Brain pericyte (primary cell): Measurements from ENCODE around the gene ZNF521.

Experiments used
- DNase-seq: peaks from one replicate; pipeline ENCODE4 v3.0.0-alpha.2; 2012; ENCODE audit warnings: low read depth, low spot score

ZNF521 gene

DNA sequence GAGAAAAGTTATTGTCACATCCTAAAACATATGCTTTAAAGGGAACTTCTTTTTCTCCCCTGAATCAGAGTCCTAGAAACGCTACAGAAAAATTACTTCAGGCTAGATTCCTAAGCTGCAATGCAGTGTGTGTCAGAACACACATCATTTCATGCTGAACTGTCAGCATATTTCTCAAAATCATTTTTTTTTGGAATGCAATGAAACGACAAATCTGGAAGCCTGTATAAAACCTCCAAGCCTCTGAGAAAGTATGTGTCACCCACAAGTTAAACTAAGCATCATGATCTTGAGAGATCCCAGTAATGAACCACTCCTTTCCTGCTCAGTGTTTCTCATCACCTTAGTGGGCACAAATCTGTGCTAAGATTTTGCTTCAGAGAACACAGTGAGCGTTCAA lies 276.2 kb downstream of the ZNF521 start:
- no peak for DNase-seq

DNA sequence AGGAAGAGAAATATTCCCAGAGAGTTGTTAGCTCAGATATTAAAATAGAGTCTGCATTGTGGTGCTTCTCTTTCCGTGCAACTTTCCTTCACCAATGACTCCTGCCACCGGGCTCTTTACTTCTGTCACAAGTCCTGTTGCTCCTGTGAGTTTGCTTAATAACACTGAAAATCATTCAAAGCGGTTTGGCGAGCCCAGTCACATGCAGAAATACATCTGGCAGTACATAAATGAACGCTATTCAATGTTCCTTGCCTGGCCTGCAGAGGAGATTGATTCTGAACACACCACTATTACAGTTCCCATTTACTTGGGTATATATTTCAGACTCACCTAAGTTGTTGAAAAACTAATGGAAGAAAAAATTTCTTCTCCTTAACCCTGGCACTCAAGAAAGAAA lies 276.6 kb downstream of the ZNF521 start:
- DNase-seq, result no peak

DNA sequence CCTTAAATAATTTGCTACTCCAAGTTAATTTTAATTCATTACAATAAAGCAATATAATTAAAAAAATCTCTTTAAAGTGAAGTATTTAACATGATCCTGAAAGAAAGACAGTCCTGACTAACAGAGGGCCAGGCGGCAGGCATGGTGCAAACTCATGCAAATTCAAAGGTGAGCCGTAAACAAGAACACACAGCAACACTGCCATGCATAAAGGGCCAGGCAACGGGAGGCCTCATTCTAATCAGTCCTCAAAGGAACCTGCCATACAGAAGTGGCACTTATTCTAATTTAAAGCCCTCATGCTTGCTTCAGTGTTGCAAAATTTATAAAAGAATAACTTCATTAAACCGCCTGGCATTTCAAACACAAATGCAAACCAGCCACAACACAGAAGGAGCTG lies 277.0 kb downstream of the ZNF521 start:
- DNase-seq, result no peak

DNA sequence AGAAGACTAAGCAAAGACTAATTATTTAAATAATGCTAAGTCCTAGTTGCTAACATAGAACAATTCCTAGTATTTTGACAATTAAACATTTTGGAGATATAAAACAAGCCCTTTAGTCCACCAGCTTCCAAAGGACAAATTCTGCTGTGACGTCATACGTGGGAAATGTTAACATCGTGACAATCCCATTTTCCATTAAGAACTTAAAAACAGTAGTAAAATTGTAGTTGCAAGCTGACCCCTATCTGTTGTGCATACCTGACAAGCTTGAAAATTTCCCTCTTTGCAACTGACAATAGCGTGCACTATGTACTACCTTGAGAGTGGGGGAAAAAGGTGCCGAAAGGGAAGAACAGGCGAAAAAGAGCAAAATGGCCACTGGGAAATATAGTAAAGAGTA lies 279.8 kb downstream of the ZNF521 start:
- no peak for DNase-seq

DNA sequence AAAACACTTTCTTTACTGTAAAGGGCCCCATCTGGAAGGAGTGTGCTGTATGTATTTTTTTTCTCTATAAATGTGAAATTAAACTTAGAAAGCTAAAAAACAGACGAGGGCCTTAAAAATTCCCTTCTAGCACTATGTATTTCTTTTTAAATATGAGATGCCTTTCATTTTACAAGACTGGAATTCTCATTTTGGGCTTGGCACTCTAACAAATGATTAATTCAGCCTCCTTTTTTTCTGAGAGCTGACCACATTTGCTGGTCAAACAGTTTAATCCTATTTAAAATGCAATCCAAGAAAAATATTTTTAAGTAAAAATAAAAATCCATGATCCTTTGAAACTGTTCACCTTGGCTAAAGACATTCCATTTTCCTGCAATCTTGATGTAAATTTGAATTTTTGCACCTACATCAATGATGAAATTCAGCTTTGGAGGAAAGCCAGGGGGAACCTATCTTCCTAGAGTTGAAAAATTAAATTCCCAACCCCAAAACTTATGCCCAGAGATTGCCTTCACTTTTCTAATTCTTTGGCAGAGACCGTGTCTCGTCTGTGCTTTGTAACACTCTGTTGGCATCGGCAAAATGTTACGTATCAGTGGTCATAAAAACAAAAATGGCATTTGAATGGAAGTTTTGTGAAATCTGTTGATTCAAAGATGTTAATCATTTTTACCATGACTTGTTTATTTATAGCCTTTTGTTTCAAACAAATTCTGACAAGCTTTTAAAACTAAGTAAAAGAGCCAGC lies 284.5 kb downstream of the ZNF521 start:
- no peak for DNase-seq

DNA sequence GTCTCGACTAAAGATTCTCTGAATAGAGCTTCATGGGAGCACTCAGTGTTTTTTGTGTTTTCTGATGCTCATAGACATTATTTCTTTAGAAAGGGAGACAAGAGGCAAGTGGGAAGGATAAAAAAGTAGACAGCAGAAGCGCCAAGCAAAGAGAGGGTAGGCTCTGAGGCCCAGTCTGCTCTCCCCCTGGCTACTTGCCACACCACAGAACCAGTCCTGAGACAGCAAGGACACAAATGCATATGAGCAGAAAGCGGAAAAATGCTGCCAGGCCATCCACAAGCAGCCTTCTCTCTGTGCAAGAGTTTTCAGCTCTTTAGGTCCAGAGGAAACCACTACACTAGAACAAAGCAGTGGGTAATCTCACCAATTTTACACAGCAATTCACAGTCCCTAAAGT lies 285.4 kb downstream of the ZNF521 start:
- no peak for DNase-seq

DNA sequence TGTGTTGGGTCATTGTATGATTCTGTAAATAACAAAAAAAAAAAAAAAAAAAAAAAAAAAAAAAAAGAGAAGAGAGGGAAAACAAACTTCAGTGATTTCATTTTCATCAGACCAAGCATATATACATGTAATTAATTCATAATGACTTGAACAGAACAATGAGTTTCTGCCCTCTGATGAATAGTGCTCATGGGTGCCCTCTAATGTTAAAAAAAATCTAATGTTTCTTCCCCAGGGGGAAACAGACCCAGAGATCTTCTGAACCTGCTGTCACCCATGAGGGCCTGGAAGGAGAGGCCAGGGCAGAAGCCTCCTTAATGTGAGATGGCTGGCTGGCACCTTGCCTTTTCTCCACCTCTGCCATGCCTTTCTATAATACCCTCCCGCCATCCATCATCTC lies 289.2 kb downstream of the ZNF521 start:
- no peak for DNase-seq

DNA sequence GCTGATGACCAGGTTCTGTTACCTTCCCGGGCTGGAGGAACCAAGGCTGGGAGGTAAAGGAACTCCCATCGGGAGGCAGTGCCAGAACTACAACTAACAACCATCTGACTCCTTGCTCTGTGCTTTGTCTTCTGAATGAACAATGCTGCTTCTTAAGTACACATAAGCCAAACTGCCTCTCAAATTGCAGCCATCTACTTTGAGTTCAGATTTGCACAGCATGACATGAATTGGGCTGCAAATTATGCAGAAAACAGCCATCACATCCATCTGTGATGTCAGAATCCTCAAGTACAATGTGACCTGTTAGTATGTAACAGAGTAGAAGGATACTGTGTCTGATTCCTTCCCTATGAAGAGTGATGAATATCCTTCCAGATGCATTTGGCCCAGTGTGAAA lies 290.6 kb downstream of the ZNF521 start:
- no peak for DNase-seq

DNA sequence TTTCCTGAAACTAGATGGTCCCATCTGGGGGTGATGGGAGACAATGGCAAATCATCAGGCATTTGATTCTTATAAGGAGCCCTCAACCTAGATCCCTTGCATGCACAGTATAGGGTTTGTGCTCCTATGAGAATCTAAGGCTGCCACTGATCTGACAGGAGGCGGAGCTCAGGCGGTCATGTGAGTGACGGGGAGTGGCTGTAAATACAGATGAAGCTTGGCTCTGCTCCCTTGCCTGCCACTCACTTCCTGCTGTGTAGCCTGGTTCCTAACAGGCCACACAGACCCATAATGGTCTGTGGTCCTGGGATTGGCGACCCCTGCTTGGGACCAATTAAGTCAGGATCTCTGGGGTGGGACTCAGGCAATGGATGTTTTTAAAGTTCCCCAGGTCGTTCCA lies 293.4 kb downstream of the ZNF521 start:
- DNase-seq, result no peak

DNA sequence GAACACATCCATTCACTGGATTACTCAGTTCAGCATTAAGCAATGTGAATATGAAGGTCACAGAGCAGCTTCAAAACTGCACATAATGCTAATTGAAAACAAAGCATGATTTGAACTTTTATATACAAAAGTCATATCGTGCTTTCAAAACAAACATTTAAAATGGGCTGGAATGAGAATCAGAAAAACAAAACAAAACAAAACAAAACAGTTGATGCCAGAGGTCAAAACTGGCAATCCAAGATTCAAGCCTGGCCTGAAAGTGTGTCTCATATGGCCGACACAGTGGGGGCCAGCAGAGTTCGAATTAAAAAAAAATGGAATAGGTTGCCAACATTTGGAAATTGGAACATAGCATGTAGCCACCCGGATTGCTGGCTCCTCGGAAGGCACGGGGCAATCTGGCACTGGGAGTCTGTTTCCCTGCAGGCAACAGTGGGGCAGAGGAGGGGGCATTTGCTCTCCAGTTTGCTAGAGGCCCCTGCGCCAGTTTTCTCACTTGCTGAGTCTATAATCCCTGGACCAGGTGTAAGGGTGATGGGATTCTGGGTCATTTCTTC lies 294.4 kb downstream of the ZNF521 start:
- DNase-seq, result peak; percentile 2

DNA sequence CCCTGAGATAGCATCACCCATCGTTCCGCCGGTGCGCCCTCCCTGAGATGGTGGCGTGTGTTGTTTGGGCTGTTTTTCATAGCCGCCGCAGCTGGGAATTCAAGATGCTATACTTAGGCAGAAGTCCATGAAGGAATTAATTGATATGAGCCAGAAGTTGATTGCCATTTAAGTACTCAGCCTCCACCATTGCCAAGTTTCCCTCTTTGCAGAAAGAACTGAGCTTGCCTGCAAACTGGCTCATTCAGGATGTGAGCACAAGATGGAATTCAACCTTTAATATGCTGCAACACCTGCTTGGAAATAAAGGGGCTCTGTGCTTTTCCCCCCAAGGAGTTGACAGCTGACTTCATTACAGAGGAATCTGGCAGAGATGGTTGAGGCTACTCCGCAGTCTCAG lies 295.5 kb downstream of the ZNF521 start:
- no peak for DNase-seq

DNA sequence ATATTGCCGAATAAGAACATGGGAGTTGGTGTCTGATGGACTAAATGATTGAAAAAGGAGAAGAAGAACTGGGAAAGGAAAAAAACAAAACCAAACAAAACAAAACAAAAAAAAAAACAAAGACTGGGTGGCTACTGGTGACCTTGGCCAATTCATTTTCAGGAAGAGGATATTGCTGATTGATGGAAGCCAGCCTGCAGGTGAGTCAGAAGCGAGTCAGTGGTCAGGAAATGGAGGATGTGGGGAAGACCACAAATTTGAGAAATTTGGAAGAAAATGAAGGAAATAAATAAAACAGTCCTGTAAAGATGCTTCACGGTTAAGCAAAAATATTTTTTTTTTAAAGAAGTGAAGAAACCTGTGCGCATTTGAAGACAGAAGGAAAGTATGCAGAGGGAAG lies 296.9 kb downstream of the ZNF521 start:
- DNase-seq, result no peak

DNA sequence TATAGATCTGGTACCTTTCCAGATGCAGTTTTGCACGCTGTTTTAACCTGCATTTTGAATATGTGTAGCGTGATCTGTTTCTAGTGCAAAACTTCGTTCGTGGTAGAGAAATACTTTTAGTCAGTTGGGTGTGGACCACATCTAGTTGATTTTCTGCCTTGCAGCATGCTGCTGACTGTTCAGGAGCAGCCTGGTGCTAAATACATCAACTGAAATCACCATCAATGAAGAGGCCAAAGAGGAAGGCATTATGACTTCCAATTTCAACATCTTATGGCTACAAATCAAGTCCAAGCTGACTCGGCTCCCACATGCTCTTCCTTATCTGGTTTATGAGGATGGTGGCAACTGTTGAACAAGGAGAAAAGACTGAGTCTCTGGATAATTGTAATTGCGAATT lies 298.5 kb downstream of the ZNF521 start:
- no peak for DNase-seq

DNA sequence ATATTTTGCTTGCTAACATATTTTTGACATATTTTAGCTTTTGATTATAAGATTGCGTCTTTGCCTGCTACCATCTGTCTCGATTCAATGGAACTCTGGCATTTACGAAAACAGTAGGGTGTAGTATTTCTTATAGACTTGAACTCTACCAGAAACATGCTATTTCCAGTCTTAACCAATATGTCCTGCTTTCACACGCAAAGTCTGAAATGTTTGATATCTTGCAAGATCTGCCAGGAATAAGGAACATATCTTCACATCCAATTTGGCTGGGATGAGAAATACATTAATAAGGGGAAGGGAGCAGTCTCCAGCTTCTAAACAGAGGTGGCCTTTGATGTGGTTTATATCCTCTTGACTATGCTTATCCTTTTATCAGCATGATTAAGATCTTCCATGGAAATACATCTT lies 299.4 kb downstream of the ZNF521 start:
- DNase-seq, result no peak

DNA sequence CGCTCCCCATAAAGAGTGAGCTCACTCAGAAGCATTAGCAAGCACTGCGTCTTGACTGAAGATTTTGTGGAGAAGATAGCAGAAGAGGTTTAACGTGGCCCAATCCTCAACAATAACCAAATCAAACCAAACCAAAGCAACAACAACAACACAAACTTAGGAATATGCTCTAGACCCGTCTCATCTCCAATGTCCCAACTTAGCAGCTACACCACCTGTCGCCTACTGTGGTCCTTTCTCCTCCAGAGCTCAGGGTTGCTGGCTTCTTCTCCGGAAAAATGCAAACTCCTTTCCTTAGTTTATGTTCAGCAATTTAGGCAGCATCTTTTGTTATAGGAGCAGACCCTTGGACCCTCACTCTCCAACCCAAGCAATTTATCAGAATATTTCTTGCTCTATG lies 301.4 kb downstream of the ZNF521 start:
- DNase-seq, result no peak

DNA sequence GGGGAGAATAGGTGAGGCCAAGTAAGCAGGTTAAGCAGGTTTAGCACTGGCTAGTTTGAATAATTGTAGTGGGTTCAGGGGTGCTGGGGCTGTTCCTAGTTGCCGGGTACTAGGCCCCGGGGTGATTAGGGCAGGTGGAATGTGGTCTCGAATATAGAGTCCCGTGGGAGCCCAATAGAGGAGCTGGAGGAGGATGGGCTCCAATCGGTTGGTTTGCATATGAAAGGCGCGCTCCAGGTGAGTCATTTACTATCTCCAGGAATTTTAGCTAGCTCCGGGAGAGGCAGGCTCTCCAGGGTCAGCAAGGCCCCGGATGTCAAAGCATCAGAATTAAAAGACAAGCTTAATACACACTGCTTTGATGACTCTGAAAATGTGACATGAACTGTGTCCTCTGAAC lies 304.0 kb downstream of the ZNF521 start:
- DNase-seq, result no peak

DNA sequence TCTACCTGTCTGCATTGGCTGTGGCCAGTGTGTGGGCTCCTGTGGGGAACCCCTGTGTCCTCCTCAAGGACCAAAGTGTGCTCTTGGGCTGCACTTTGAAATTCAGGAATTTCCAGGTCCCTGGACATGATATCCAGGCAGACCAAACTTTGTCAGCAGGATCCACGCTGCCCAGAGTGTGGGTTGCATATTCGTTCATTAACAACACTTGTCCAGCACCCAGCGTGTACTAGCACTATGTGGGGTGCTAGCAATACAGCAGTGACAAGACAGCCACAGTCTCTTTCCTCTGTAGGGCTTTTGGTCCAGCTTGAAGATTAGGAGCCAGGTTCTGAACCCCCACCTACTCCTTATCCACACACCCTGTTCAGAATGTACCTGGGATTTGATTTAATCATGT lies 304.5 kb downstream of the ZNF521 start:
- DNase-seq, result no peak

DNA sequence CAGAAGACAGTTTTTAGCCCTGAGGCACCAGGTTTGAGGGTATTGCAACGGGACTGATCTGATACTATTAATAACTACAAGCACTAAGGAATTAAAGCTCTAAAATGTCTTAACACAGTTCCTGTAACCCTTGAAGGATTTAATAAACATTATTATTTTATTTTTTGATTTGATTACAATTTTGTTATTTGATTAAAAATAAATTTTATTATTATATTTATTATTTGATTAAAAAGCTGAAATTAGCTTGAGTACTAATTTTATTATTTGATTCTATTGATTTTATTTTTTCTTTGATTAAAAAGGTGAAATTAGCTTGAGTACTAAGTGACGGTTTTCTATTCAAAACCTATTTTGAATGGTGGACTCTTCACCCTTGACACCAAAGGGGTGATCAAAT lies 307.3 kb downstream of the ZNF521 start:
- no peak for DNase-seq

DNA sequence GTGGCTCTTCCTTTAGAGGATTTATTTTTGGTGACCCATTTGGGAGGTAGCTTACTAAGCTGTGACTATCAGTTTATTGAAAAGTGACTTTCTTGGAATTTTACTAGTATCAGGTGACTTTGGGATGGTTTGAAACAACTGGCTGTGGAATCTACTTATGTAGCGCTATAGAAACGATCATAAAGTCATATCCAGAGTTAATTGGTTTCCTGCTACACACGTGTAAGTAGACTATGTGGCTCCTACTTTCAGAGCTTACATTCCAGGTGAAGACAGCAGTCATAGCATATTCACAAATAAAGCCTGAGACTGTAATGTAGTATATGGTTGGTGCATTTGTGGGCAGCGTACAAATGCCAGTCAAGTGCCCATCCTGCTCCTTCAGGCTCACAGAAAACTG lies 308.9 kb downstream of the ZNF521 start:
- DNase-seq, result no peak

DNA sequence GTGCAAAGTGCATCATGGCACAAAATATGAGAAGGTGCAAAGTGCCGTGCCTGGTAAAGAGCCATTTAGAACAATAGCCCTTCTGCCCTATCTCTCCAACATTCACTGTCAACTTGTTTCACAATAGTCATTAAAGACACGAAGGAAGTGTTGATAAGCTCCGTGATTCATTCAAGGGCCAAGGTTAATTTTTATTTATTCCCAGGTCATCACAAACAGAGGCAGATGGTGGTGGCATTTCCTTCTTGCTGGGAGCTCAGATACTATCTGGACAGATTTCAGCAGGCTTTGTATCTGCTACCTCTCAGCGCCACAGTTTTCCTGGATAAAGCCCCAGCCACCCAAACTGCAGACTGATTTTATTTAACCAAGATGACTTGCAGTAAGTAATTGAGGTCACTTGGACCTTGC lies 309.3 kb downstream of the ZNF521 start:
- DNase-seq, result no peak

DNA sequence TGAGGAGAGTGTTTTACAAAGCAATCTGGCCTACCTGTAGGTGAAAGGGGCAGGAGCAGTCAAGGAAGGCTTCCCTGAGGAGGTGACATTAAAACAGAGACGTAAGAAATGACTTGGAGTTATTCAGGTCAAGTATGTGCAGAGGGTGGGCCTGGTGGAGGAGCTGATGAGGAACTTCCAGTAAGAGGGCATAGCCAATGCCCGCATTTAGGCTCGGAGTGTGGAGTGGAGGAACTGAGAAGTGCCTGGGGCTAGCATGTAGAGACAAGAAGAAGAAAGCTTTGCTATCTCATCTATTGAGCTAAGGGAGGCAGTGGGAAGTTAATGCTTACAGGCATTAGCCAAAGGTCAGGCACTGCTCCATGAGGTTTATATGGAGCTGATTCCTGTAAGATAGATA lies 312.2 kb downstream of the ZNF521 start:
- no peak for DNase-seq

DNA sequence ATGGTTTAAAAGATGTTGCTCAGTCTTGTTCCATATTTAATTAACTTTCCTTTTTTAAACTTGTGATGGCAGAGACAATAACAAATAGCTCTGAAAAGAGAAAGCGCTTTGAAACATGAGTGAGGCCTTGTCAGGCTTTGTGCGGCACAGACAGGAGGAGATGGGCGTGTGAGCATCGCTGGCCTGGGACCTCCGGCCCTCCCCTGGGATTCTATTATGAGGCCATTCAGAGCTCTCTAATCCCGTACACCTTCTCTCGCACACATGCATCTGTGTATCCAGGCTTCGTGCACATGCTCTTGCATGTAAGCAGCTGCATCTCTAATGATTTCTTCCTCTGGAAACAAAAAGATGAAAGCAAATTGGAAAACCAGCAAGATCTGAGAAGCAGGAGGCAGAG lies 313.7 kb downstream of the ZNF521 start:
- DNase-seq, result no peak

DNA sequence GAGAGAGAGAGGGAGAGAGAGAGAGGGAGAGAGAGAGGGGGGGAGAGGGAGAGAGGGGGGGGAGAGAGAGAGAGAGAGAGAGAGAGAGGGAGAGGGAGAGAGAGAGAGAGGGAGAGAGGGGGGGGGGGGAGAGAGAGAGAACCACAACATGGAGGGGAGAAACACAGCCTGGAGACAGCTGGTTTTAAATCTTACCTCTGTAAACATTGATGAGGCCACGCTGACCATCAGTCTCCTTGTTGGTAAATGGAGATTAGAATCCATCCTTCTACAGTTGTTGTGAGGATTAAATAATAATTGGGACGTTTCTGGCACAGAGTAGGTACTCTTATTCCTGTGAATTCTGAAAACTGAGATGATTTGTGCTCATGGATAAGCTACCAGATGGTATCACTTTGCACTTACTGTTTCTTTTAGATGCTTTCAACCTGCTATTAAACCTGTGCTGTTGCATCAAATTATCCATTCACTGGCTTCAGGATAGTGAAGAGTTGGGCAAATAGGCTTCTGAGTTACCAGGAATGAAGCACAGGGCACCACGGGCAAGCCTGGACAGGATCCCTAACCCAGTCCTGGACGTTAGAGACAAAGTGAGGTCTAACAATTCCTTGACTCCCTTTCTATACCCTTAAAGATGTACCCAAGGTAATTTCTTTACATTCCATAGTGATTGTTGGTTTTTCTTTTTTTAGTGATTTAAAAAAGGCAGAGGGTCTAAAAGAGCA lies 318.1 kb downstream of the ZNF521 start:
- DNase-seq, result no peak
